SKM-1 (cell line): ENCODE data around the gene PXMP2.

Source experiments
- DNase-seq: peaks from one replicate; lab custom pipeline; 2025; ENCODE audit not compliant: unreplicated experiment; lab: John Stamatoyannopoulos, UW

Gene PXMP2

DNA sequence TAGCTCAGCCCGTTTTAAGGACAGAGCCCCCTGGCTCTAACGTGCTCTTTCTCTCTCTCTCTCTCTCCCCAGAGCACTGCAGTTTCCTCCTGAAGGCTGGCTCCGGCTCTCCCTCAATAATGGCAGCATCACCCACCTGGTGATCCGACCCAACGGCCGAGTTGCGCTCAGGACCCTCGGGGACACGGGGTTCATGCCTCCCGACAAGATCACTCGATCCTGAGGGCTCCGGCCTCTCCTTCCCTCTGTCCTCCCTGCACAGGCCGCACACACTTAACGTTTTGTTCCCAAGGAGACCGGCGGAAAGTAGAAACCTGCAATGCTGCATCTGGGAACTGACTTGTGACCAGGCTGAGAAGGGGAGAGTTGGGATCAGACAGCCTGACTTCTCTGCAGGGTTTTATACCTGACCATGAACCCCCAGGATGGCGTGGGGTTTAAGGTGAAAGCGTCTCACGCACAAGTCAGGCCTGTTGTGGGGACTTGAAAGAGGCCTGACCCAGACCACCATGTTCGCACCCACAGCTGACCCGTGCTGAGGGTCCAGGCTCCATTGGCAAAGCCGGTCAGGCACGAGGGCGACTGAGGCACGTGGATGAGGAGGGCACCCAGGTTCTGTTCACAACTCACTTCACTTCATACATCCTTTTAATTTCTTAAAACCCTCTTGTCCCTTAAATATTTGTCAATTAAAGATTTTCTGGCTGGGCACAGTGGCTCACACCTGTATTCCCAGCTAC is 33.4 kb downstream of the PXMP2 start:
- DNase-seq: no peak

DNA sequence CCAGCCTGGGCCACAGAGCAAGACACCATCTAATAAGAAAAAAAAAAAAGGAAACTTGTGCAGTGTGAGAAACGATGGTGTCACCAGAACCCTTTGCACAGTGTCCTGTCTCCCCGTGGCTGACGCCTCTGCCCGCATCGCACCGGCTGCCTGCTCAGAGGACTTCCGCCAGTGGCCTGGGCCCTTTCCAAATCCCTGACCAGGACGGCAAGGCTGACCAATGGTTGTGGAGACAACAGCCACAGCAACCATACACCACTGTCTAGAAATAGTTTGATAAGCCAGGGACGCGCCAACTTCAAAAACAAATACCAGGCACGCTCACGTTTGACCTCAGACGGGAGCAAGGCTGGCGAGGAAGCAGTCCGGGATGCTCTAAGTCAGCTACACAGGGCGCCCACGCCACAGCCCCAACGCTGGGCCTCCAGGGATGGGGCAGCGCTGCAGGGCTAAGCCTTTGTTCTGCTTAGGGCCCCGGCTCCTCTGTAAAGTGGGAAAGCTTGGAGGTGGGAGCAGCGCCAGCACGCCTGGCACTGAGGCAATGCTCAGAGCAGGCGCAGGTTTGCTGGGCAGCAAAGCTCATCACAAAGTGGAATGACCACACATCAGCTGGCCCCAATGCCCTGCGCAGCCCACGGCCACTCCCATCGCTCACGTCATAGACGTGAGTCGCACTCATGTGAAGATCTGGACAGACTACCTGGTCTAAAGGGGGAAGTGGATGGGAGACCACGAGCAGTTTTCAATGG is 35.8 kb downstream of the PXMP2 start:
- DNase-seq: no peak

GRCh38 chr12:132723764-132724140 is 36.4 kb downstream of the PXMP2 start:
- DNase-seq: no peak

DNA sequence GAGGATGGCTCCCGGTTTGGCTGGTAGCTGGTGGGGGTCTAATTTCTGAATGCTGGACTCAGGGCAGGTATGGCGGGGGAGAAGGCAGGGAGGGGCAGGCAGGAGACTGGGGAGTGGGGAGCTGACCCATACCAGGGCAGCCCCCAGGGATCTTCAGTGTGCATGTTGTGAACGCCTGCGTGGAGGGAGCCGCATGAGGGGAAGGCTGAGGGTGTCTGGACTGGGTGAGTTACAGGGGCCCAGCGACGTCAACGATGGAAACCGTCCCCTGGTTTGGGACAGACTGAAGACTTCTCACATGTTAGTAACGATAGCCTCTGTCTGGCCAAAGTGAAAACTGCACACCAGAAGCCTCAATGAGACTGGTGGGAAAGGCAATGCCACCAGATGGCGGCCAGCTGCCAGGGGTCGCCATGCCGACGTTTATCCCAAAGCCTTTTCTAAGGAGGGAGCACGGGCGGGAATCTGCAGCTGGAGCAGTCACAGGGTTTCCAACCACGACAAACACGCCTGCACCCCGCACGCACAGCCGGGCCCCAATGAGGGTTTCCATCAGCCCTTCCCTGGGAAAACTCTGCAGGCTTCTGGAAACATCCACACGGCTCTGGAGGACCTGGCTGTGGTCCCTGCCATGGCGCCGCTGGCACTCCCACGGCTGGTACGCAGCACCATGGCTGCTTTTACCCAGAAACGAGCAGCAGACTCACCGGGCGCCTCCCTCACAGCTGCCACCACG is 37.3 kb downstream of the PXMP2 start:
- DNase-seq: no peak

- DNase-seq: no peak
Measured at GRCh38 chr12:132726386-132726785, 39.0 kb downstream of the PXMP2 start.

DNA sequence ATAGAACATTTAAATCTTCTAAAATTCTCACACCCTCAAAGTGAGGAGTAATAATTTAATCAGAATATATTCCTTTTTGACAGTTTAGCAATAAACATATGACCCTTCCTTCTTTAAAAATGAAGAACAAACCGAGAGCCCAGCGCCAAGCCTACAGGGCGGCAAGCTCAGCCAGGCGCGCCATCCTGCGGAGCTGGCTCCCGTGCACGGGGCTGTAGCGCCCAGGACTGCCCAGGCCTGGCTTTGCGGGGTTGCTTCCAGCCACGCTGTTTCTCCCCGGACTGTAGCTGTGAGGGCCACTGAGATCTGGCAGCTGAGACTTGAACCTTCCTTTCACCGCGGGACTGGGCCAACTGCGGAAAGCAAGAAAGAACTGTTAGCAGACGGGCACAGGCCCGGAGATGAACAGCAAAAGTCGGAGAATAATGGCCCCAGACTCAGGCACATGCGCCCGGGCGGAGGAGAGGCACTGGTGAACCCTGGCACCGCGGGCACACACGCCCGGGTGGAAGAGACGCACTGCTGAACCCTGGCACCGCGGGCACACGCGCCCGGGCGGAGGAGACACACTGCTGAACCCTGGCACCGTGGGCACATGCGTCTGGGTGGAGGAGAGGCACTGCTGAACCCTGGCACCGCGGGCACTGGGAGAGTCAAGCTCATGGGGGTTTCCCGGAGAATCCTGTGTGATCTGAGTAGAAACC is 39.9 kb downstream of the PXMP2 start:
- no peak for DNase-seq

DNA sequence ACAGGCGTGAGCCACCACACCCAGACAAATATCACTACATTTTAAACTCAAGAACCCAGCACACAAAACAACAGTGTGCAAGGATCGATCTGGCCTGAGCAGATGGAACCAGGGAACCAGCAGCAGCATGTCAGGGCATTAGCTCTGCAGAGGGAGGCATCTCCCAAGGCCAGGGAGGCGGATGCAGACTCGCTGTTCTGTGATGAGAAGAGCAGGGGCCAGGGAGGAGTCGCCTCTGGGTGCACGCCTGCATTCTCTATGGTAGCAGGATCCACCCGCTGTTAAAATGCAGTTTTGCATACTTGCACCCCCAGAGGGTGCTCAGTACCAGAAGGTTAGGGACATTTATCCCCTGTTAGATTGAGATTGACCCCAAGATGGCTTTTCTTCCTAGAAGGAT is 41.1 kb downstream of the PXMP2 start:
- DNase-seq: no peak

DNA sequence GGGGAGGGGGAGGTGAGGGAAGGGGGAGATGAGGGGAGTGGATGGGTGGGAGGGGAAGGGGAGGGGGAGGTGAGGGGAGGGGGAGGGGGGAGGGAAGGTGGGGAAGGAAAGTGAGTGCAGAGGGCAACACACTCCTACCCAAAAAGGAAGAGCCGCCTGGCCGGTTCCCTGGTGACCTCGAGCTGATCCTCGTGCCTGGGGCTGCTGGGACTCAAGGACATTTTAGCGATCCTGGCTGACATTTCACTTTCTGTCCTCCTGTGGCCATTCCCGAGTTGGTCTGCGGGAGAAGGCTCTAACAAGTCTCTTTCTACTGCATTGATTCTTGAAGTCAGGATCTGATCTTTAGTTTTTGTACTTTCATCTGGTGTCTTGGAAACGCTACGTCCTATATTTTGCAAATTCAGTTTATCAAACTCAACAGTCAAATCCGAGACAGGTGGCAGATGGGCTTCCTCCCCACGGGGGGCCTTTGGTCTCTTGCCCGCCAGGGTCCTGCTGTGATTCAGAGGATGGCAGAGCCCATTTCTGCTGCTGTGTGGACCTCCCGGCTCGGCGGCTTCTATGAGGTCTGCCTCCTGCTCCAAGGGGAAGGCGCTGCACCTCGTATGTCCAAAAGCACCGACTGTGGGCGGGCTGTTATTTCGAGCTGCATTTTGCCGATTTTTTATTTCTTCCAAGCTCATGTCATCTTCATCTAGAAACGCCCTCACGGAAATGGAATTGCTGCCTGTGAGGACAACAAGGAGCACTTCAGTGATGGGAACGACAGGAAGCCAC is 42.3 kb downstream of the PXMP2 start:
- no peak for DNase-seq

GRCh38 chr12:132730353-132730752 is 43.0 kb downstream of the PXMP2 start:
- DNase-seq: no peak

GRCh38 chr12:132731574-132731973 is 44.2 kb downstream of the PXMP2 start:
- no peak for DNase-seq

DNA sequence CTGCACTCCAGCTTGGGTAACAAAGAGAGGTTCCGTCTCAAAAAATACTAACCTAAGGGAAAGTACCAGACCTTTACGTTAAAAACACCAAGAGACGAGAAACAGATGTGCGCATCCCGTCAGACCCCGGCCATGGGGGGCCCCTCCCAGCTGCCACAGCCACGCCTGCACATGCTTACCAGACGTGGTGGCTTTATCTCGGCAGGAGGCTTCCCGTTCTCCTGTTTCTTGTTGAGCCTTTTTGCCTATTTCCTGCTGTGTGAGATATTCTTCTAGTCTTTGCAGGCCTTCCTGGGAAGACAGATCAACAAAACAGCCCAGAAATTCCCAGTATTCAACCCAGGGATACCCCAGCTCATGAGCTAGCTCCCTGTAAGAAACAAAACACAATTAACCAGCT is 46.8 kb downstream of the PXMP2 start:
- no peak for DNase-seq

DNA sequence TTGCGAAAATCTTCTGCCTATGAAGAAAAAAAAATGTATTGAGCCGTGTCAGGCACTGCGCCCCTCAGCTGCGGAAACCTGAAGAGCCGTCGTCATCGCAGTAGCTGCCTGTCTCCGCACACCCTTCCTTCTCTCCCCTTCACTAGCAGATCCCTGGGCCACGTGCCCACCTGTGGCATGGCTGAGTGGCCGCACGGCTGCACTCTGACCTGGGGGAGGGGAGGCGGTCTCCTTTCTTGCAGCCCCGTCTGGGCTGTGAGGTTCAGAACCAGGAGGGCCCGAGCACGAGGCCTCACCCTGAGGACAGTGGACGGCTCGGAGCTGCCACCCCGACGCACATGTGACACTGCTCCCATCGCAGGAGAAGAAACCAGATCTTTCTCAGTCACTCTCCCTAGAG is 48.1 kb downstream of the PXMP2 start:
- no peak for DNase-seq

DNA sequence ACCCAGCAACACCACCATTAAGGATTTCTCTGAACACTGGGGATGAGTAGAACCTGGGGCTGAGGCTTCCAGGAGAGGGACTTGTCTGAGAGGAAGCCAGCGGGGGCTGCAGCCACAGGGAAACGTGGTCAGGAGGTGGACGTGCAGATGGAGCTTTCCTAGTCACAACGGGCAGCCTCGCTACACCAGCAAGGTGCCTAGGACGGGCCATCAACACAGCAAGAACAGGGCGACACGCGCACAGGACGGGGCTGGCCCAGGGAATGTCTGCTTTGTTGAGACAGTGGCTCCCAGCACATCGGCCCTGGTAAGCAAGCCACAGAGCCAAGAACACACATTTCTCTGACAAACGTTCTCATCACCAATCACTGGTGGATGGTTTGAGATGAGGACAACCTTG is 49.0 kb downstream of the PXMP2 start:
- DNase-seq: no peak

DNA sequence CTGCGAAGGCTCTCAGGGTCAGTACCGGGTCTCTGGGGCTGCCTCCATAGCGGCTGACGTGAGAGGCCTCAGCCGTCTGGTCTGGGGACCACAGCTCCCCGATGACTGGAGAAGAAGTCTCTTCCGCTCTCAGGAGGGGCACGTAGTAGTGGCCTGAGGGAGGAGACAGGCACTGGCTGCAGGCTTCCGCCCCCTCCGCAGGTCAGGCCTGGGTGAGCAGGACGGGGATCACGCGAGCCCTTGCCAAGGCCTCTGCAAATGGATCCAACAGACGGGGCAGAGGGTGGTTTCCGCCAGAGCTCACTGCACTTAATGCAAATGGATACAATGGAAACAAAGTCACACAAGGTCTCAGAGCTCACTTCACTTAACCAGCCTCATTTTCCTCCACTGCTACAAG is 49.5 kb downstream of the PXMP2 start:
- no peak for DNase-seq

GRCh38 chr12:132739600-132740312 is 52.4 kb downstream of the PXMP2 start:
- no peak for DNase-seq

DNA sequence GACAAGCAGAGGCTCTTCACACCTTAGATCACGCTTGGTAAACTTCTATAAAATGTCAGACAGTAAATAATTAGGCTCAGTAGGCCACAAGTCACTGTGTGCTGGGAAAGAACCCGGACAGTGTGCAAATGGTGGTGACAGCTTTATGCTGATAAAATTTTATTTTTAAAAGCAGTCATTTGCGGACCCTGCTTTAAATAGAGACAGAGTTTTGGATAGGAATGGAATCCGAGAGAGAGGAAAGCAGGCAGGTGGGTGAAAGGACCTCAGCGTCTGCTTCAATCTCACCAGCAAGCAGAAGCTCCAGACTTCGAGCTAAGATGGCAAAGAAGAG is 52.9 kb downstream of the PXMP2 start:
- no peak for DNase-seq

DNA sequence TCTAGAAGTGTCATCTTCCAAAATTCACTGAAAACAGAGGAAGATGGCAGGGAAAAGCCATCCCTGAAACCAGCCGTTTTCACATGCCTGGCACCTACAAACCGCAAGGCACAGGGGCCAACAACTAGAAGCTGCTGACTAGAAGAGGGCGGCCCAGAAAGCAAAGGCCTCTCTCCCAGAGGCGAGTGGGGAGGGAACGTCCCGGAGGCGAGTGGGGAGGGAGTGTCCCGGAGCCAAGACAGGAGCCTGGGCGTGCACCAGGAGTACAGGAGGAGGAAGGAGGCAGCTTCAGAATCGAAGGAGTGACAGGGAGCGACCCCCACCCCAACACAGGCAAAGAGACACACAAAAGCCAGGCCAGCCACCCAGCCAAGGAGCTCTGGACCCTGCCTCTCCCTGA is 53.3 kb downstream of the PXMP2 start:
- no peak for DNase-seq

- no peak for DNase-seq
Measured at GRCh38 chr12:132741620-132742019, 54.2 kb downstream of the PXMP2 start.

DNA sequence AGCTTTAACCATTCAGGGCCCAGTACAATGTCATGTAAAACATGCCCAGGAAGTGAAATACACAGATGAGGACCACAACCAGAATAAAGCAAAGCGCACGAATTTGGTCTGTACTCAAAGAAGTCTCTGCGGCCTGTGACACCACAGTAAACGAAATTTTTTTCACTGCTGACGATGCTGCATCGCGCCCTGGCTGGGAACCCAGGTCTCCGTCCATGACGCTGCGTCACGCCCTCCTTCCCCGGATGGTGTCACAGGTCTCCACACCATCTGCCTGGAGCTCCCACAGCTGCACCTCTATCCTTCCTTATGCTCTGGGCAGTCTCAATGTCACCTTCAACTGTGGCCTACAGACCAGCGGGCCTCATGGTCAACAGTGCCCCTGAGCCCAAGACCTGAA is 56.4 kb downstream of the PXMP2 start:
- no peak for DNase-seq

DNA sequence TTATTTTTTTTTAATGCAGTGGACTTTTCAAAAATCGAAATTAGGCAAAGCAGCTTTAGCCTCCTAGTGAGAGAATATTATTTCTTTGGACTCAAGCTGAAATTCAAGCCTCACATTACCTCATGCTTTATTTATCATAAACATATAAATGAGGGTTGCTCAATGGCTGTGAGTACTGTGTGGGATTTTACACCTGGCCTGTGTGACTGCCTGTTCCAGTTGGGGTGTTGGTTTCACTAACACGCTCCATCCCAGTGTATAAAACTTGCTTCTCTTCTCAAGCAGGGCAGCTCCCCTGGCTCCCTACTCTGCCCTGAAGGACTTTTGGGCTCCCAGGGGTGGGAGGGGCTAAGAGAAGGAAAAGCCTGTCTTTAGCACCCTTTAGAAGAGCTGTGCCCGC is 59.2 kb downstream of the PXMP2 start:
- no peak for DNase-seq
